ENCODE data around the gene OPRM1.

GRCh38 chr6:154249499-154250298 is 210.7 kb downstream of the OPRM1 start:
- TF ChIP-seq CTCF (conservative IDR thresholded peaks at IDR 0.05) (no peak), ZFX (IDR thresholded peaks at IDR 0.05) (no peak)
